Ammon's horn (tissue), 1 donor: Measurements from ENCODE around the gene COL1A2.

ENCODE experiments used
- DNase-seq: peaks from one replicate; pipeline ENCODE4 v3.0.0-alpha.2; 2016; ENCODE audit warnings: low spot score

The COL1A2 gene

DNA sequence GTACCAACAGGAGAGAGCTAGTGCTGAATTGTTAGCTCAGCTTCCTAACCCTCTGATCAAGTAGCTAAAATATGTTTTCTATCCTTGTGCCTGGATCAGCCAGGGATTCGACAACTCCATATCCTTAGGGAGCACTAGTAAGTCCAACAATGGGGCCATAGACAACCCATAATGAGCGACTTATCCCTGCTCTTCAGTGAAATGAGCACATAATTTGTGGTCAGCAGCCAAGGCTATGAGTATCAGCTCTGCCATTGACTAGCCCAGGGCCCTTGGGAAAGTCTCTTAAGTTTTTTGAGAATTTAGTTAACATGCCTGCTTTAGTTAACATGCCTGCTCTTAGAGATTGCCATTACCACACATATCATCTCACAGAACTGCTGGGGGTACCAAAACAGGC is 39.3 kb downstream of the COL1A2 start:
- no peak for DNase-seq

DNA sequence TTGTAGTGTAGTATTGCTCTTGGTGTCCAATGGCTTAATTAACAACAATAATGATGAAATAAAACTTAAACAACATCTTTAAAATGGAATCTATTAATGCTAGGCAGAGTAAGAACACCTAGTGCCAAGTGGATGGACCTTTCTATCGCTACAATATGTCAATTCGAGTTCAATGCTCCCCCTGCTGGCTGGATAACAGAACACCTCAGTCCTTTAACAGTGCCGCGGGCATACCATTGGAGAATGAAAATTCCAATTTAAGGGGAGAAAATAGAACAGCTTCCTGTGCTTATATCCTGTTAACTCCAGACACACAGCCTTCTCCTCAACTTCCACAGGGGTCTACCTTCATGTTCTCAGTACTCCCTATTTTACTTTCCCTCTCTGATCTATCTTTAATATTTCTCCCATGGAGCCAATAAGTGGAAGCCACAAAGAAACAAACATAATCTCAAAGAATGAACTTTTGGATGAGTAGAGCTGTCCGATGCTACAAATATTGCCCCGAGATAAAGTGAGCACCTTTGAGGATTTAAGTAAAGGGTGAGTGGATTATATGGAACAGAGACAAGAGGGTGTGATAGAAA is 41.4 kb downstream of the COL1A2 start:
- peak; percentile 79 for DNase-seq

DNA sequence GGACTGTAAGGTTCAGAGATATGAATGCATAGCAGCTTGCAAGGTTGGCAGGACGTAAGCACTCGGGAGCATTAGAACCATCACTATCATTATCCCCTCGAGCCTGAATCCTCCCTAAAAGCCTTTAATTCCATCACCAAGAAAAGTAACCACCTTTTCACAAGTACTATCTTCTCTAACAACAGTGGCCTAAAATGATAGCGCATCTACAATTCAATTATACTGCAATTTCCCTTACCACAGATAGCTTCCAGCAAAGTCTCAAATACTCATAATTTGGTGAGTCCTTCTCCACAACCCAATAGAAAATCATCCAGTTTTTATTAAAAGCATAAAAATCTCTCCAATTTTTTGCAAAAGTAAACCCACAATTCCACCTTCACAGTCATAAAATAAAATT is 42.0 kb downstream of the COL1A2 start:
- DNase-seq = no peak

DNA sequence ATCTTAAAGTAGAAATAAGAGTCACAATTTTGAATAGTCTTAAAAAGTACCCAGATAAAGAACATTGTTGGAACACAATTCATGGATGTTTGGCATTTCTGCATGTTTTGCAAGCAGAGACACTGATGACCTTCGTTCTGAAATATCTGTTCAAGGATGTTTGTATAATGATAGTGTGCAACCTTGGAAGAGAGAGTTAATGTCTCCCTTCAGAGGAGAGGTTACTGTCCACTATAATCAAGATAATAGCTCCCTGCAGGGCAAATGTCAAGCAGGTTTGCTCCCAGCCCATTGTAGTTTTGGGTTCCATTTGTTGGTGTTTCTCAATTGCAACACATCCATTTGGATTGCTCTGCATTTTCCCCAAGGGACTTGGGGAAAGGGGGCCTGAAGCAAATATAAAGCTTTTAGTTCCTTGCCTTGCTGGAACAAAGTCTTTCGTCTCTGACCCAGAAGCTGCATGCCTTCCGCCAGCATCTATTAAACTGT is 45.2 kb downstream of the COL1A2 start:
- no peak for DNase-seq

DNA sequence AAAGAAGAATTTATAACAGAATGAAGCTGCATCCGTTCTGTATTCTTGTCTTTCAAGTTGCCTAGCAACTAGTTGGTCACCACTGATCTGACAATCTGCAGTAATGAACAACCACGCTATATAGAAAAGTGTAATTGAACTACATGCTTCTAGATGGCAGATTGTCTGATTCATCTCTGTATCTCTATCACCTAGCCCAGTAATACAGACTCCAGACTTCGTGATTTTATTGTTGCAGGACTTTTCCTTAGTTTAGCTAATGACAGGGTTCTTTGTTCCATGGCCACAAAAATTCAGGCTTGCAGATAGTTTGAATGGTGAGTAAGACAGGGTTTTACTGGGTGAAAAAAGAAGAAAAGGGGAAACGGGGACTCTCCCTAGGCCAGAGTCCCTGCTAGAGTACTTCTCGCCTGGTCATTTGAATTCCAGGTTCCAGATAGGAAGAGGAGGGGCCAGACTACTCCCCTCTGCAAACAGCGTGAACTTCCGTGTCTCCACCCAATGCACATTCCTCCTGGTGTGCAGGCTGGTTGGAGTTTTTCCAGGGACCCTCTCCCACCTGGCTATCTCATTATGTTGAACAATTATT is 45.9 kb downstream of the COL1A2 start:
- DNase-seq = peak; percentile 34

DNA sequence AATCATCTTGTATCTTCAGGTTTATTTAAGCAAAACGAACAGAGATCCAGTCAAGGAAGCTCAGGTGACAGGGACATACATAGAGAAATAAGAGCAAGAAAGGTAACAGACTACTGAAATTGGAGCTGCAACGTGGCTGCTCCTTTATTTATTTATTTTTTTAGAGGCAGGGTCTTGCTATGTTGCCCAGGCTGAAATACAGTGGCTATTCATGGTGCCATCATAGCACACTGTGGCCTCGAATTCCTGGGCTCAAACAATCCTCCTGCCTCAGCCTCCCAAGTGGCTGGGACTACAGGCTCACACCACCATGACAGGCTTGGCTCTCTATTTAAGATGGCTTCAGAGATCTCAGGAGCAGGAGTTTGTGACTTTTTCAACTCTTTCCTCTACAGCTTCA is 46.4 kb downstream of the COL1A2 start:
- DNase-seq = no peak

DNA sequence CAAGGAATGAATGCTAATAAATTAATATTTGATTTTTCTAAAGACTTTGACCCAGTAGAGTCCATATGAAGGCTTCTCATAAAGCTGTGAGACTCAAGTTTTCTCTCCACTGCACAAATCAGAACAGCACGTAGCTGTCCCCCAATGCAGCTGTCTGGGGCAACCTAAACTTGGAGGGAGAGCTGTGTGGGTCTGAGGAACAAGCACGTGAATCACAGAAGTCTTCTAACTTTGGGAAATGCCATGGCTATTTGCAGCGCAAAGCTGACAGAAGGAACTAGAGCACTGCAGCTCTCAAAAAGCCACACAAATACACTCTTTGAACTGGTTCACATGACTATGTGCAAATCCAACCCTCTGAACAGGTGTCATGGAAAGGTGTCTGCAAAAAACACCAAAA is 47.9 kb downstream of the COL1A2 start:
- DNase-seq = no peak

DNA sequence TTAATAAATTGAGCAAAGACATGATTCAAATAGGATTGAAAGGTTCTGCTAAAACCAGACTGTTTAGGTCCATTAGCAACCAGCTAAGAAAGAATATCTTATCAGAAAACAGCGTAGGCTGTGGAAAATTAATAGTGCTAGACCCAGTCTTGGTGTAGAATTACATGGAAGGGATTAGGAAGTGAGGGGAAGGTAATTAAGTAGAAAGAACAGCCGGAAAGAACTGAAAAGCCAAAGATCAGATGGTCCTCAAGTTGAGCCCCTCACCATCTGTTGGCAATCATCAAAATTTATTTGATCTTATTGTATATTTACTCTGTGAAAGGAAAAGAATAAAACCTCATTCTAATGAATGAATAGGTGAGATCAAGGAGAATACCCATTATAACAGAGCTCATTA is 50.1 kb downstream of the COL1A2 start:
- no peak for DNase-seq

DNA sequence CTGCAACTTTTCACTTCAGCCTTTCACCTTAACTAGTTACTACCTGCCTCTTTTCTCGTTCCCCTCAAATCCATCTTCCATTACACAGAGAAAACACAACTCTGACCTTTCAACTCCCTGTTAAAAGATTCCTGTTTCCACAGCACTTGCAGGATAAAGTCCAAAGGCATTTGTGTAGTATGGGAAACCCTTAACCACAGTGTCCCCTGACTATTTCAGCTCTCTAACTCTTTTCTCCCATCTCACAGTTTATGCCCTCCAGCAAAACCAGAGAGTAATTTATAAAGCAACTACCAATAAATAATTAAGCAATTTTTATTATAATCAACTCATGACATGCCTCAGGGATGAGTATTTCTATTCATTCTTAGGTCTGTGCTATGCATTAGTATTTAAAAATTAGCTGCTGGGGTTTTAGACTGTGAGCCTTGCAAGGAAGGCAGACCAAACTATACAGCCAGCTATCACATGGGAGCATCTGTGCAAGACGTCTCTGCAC is 51.0 kb downstream of the COL1A2 start:
- no peak for DNase-seq

DNA sequence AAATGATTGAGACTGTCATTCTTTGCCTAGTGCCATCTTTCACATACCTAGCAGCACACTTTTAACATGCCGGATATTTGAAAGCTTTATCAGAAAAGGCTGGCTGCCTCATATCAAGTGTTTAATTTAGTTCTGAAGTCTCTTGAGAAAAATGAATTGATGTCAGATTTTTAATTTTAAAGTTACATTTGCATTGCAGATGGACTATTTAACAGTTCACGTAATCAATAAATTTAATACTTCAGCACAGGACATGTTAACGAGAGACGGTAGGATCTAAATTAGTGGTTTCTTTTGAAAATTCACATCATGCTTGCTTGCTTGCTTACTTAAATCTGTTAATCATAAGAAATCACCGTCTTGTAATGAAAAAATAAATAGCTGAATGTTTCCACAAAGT is 51.6 kb downstream of the COL1A2 start:
- no peak for DNase-seq

DNA sequence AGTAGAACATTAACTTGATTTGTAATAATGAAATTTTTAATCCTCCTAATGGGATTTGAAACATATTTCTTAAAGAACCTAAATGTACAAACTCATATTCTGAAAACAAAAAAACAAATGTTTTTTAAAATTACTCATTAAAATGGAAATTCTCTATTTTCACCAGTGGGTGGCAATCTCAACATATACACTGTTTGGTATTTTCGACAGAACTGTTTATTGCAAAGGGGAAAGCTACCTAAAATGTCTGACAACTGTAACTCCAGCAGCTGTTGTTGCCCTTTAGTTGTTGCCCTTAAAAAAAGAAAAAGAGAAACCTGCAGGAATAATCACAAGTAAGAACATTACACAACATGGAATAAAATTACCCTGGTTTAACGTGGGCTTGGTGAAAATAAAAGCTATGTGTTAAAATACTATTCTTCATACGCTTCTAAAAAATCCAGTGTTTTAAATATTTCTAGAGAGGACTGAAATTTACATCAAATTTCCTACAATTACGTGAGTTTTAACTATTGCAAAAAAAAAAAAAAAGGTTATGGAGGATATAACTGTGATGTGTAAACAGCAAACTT is 54.5 kb downstream of the COL1A2 start:
- DNase-seq = peak; percentile 48

DNA sequence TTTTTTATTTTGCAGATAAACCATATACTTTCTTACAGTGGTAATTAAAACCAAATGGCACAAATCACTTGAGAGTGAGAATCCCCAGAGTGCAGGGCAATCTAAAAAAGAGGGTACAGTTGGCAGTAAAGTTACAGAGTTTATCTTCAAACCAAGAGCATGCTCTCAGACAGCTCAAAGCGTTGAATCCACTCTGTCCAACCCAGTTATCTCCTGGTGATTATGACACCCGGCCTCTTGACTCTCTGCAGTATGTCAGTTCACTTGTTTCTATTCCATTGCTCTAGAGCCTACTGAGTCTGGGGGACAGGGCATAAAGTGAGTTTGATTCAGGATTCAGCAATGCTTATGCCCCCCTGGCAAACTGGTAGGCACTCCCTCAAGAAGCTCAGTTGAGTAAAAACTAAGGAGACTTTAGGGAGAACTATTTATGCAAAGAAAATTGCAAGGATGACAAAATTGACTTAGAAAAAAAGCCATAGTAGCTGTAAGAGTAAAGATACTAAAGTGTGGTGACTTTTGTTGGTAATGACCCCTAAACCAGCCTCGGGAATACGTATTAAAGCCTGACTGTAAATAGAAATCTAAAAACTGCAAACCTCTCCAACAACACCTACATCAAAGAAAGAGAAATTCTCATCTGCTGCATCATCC is 55.5 kb downstream of the COL1A2 start:
- no peak for DNase-seq

DNA sequence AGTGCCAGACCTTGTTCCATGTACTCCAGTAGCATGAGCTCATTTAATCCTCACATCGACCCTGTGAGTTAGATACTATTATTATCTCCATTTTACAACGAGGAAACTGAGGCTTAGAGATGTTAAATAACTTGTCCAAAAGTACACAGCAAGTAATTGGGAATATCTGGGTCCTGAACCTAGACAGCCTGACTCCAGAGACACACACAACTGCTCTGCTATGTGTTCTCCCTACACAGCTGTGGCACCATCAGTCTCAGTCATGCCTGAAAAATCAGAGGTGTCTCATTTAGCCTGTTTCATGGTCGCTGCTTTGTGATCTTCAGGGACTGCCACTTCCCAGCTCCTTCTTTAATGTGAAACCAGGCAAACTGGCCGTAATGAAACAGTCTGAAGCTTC is 56.5 kb downstream of the COL1A2 start:
- DNase-seq = no peak

DNA sequence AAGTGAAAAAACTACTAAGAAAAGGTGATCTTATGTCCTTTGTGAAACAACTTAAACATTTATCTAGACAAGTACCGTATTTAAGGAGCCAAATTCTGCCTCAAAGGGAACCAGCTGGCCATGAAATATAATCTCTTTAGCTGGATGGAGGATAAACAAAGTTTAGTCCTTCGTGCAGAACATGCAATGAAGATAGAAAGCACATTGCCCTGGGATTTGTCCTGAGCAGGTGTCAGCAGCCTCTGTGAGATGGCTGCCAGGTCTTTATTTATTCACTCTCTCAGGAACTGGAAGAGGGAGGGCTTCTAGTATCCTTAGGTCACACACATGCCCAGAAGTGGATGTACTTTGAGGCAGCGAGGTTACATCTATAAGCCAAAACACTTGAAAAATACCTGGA is 57.5 kb downstream of the COL1A2 start:
- DNase-seq = no peak

DNA sequence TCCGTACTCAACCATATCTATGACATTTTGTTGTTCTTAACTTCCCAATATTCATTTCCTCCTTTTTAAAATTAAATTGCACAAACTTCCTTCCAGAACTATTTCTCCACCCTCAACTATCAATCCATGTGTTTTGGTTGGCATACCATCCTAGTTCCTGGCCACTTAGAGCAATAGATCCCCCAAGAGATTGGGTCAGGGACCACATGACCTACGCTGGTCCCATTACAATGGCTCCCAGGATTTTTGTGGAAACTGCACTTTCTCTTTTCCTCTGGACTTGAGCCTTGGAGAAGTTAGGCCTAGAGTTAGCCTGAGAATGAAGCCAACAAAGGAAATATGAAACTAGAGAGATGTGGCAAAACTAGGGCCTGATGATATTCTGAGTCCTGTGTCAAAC is 59.2 kb downstream of the COL1A2 start:
- DNase-seq = no peak

DNA sequence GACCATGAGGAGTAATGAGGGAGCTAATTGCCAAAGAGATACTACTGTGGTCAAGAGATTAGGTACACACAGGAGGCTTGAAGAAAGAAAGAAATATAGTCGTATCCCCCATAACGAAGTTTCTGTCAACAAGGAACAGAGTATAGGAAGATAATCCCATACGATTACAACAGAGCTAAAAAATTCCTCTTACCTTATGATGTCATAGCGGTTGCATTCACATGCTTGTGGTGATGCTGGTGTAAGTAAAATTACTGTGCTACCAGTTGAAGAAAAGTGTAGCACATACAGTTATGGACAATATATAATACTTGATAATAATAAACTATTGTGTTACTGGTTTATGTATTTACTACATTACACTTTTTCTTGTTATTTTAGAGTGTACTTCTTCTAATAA is 63.3 kb downstream of the COL1A2 start:
- DNase-seq = no peak

DNA sequence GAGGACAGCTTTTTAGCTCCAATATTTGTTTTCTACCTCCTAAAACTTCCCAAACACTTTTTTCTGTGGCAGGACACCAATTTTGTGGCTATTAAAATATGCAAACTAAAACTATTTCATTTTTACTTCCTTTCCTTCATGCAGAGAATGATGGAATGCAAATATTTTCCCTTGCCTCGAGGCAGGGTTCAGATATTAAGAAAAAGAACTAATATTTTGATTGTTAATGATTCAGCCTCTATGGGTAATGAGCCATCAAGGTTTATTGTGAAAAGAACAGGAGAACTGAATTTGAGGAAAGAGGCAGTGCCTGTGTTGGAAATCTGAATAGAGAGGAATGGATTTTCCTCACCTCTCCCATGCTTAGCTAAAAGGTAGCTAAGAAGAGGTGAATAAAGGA is 71.8 kb downstream of the COL1A2 start:
- no peak for DNase-seq

DNA sequence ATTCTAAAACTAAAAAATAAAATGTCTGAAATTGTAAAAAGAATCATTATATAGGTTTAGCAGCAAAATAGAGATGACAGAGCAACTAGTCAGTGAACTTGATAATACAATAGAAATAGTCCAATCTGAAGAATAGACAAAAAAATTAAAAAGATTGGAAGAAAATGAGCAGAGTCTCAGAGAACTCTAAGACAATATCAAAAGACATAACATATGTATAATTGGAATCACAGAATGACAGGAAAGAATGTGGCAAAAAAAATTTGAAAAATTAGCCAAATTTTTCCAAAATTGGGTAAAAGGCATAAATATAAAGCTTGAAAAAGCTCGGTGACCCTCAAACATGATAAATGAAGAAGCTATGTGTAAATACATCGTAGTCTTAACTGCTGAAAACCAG is 76.9 kb downstream of the COL1A2 start:
- DNase-seq = no peak

DNA sequence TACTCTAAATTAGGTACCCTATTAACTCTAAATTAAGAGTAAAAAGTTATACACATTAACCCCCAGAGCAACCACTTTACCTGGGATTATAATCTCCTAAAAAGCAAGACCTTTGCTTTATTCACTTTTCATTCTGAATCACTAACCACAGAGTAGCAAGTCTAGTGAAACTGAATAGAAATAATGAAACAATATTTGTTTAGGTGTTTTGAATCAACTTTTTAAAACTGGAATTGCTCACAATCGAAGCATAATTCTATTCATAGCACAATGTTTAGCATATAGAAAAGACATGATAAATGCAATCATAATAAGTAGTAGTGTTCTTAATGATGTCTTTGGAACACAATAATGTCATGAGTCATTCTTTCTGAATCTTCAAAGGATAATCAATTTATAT is 77.9 kb downstream of the COL1A2 start:
- no peak for DNase-seq

DNA sequence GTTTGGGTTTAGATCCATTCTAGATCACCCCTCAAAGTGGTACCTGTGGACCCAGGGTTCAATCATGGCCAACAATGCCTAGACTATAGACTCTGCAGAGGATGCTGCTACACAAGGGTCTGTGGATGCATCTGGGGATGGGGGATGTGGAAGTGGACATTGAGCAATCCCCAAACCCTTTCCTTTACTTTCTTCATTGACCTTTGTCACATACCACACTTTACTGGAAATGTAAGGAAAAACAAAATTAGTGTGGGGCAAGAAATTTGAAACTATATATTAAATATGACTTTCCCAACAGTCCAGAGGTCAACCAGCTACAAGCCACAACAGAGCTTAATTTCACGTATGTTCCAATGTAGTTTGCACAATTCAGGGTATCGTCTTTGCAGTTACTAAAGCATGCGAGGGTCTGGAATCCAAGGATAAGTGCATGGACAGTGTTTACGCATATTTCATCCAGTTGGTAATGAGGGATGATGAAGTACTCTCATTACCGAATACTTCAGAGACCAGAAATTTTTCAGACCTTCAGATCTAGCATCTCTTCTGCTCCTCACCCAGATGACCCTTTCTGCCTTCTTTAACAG is 81.7 kb downstream of the COL1A2 start:
- DNase-seq = no peak

DNA sequence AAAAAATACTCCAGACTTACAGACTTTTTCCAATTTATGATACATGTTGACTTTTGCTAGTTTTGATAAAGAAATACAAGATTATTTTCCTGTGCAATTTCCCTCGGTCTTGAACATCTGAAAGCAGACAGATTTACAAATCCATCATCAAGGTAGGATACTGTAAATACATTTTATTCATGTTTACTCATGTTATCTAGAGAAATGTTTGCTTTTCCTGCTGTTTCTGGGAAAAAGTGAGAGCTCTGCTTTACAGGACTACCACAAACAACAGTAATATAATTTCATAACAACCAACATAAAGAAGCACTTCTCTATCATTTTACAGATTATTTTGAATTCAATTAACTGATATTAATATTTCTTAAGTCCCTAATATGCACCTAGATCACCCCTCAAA is 83.2 kb downstream of the COL1A2 start:
- no peak for DNase-seq

DNA sequence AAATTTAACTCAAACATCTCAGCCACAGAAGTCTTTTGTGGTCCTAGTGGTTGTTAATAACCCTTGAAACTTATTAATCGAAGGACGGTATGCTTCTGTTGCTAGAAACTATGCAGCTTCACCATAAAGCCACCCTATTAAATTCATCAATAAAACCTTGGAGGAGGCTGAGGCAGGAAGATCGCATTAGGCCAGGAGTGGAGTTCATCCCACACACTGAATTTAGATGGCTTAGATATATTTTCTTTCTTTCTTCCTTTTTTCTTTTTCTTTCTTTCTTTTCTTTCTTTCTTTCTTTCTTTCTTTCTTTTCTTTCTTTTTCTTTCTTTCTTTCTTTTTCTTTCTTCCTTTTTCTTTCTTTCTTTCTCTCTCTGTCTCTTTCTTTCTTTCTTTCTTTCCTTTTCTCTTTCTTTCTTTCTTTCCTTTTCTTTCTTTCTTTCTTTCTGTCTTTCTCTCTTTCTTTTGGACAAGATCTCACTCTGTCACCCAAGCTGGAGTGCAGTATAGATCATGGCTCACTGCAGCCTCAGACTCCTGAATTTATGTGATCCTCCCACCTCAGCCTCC is 84.0 kb downstream of the COL1A2 start:
- no peak for DNase-seq
